T-helper 1 cell treated with Interleukin-12 subunit alpha and Interleukin-12 subunit beta and Interleukin-4 antibody, amounts not matched to agents 30 μg/mL and 1 μg/mL, for 36 hours (primary cell): ENCODE data around the gene OR4D5.

Experiments used
- H3K27ac Mint-ChIP-seq: one replicate; pipeline ENCODE4 v1.8.0; 2021; ENCODE audit warnings: mild to moderate bottlenecking, mixed read lengths
- H3K27me3 Mint-ChIP-seq: one replicate; pipeline ENCODE4 v1.8.0; 2021; ENCODE audit warnings: low read depth, mixed read lengths
- H3K36me3 Mint-ChIP-seq: one replicate; pipeline ENCODE4 v1.8.0; 2021; ENCODE audit warnings: low read depth, mixed read lengths
- H3K4me1 Mint-ChIP-seq: one replicate; pipeline ENCODE4 v1.8.0; 2021; ENCODE audit warnings: low read depth, mixed read lengths
- H3K4me3 Mint-ChIP-seq: one replicate; pipeline ENCODE4 v1.8.0; 2021; ENCODE audit warnings: mild to moderate bottlenecking, moderate library complexity, mixed read lengths
- H3K9me3 Mint-ChIP-seq: one replicate; pipeline ENCODE4 v1.8.0; 2021; ENCODE audit warnings: mixed read lengths

OR4D5 gene

DNA sequence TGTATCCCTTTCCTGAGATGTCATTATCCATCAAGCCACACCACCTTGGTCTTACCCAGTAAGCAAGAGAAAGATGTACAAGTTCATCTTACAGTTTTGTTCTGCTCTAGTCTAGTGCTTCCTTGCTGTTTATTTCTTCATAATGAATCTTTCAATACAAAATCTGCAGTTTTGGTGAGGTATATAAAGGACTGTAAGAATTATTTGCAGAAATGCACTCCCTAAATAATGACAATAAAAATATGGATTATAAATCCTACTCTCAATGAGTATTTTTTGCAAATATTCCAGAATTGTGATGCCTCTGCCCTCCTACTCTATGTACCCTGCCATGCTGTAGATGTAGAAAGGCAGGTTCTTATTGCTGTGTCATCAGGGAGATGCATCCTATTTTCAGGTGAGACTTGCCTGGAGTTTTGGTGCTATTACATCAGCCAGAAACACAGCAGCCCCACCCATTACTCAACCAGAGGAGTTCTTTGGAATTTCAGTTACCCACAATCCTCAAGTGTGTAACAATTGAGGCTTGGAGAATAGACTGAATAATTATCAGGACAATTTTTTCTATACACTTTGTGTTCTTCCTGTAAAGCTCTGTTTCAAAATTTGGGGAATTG is 38.4 kb downstream of the OR4D5 start, which contains the start of gene OR10S1:
Gene OR10S1 (minus strand): TSS at position 51 of the 617 bp plus-strand sequence. CDS start 117 bp downstream, outside the sequence.
- H3K27me3 Mint-ChIP-seq, result peaks cover 4% of the 10 kb centered on the region
- H3K9me3 Mint-ChIP-seq, result peaks cover 9% of the 10 kb centered on the region
- H3K4me3 Mint-ChIP-seq, result no peak within 1 kb of the TSS
- H3K4me1 Mint-ChIP-seq, result peaks cover 2% of the 10 kb centered on the region
- no peak within 1 kb of the TSS for H3K27ac Mint-ChIP-seq
- H3K36me3 Mint-ChIP-seq, result no peaks in the 10 kb centered on the region

DNA sequence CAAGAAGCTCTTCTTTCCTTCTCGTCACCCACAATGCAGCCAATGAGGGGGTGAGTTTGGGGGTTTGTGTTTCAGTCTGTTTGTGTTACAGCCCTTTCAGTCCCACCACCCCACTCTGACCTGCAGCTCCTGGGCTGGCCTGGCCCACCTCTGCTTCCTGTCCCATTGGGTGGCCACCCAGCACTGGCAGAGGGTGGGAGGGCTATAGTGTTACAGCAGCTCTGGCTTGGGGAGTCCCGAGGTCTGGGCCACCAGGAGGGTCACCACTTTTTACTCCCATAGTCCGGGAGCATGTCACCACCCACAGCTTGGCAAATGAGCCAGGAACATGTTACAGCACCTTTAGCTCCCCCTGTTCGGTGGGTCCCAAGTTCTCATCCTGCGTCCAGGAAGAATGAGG is 39.9 kb downstream of the OR4D5 start:
- H3K4me1 Mint-ChIP-seq, result peaks cover 2% of the 10 kb centered on the region
- peaks cover 4% of the 10 kb centered on the region for H3K27me3 Mint-ChIP-seq
- no peak overlapping the region for H3K27ac Mint-ChIP-seq
- H3K4me3 Mint-ChIP-seq, result no peak overlapping the region
- no peaks in the 10 kb centered on the region for H3K36me3 Mint-ChIP-seq
- peaks cover 19% of the 10 kb centered on the region for H3K9me3 Mint-ChIP-seq
